Pancreas (tissue), 10 donors: ENCODE results near the gene RTCA. TPM values are rescaled to one million over a fixed set of nuclear protein-coding genes. Genes with fewer than 3 reads are reported as not detected.

Experiments
- ATAC-seq, 4 donors: fragments of 200-7000 bp; cut with Tn5 transposase; one replicate each; pipeline versions ENCODE4 v1.8.0 to v1.9.1; 2020; ENCODE audit warnings: mild to moderate bottlenecking in 4 of 4, moderate library complexity in 4 of 4
- DNase-seq, 6 donors: peaks; one replicate each; pipeline ENCODE4 v3.0.0-alpha.2; 2020
- FAIRE-seq: peaks from 2 replicates; lab custom pipeline; 2012; peaks lifted over from hg19 to GRCh38; lab: Jason Lieb, UNC
- H3K27ac ChIP-seq, 4 donors: fragments of 200-600 bp; sonication (generic); 1 replicate in 3 of 4; 2 replicates in 1 of 4; pipeline versions ENCODE4 v1.5.0 to v1.8.0; 2020
- H3K27me3 ChIP-seq, 4 donors: fragments of 200-600 bp; one replicate each; pipeline ENCODE4 v1.8.0; 2021
- H3K36me3 ChIP-seq, 3 donors: fragments of 200-600 bp; sonication (generic) in 1 of 3; one replicate each; pipeline versions ENCODE4 v1.5.0 to v1.8.0; 2020 to 2021
- H3K4me1 ChIP-seq, 3 donors: fragments of 200-600 bp; one replicate each; pipeline ENCODE4 v1.8.0; 2021
- H3K4me3 ChIP-seq, 4 donors: fragments of 200-600 bp; sonication (generic) in 2 of 4; one replicate each; pipeline versions ENCODE4 v1.5.0 to v1.8.0; 2020 to 2021
- H3K9me3 ChIP-seq, 4 donors: fragments of 200-600 bp; one replicate each; pipeline ENCODE4 v1.8.0; 2021
- CTCF ChIP-seq, 4 donors: fragments of 200-600 bp; sonication (generic) in 3 of 4; IDR thresholded peaks; one replicate each; pipeline versions ENCODE4 v1.5.0 to v1.8.0; 2021; ENCODE audit warnings: antibody characterized with exemption in 4 of 4
- WGBS, 2 donors: extraction: QIAGEN DNeasy Blood & Tissue Kit; methylation state at CpG; one replicate each; pipeline ENCODE4 v1.1.7; 2013; 5-methylcytosine and 5-hydroxymethylcytosine counted together
- intact Hi-C, 3 donors: fragments of 100-400 bp; cut with DNase I; formaldehyde crosslinking; loops; one replicate each; pipeline versions ENCODE4 v1.11.1 to v1.14.2; 2022
- polyA plus RNA-seq, 2 donors: library from polyadenylated mRNA; stranded (reverse); fragments of 200-250 nt; gene quantifications; one replicate each; pipeline ENCODE4 v1.2.3, GENCODE V29; 2013
- total RNA-seq, 6 donors: library from RNA; stranded (reverse); fragmentation: NEBNext Ultra II Directional in 4 of 6; extraction: Animal tissue kit (Norgen Biotek cat#: 25700) in 4 of 6; gene quantifications; one replicate each; pipeline versions ENCODE4 v1.2.1 to v1.2.4, GENCODE V29; 2021 to 2023
- donor health status: healthy with polysubstance abuse.
- donor health status: DM: no; HTN: no; CAD: no; lungs with moderate emphysema.
- donor health status: DM: no; HTN: no; CAD: no.
- donor health status: control.
- donor health status: control.
- donor health status: Bipolar disorder and iron deficiency.
- donor health status: DM: yes; HTN: yes; CAD: no.
- donor health status: DM: no; HTN: no; CAD: no.
- donor health status: DM: no; HTN: no; CAD: no.
- donor health status: DM: yes; HTN: yes; CAD: no.

Gene RTCA
- total and polyA plus RNA-seq, 8 donors: 14.7 to 21.9 (median 19.2) TPM

GRCh38 chr1:100302739-100303138 is 36.7 kb downstream of the RTCA start:
- H3K4me1 ChIP-seq: no peaks in the 10 kb centered on the region
- H3K4me3 ChIP-seq: no peak overlapping the region
- no peak for TF ChIP-seq CTCF (IDR thresholded peaks at IDR 0.05)
- 72 to 91% methylated on average over 2 of the region's 2 CpGs for WGBS, 2 donors
- no peaks in the 10 kb centered on the region for H3K27me3 ChIP-seq
- no peak overlapping the region for H3K27ac ChIP-seq
- DNase-seq (no peak), FAIRE-seq (no peak), ATAC-seq (no peak)
- H3K9me3 ChIP-seq: no peaks in the 10 kb centered on the region
- intact Hi-C loops: no loop called here
- H3K36me3 ChIP-seq: no peaks in the 10 kb centered on the region

GRCh38 chr1:100304227-100304626 is 38.2 kb downstream of the RTCA start:
- Histone ChIP-seq H3K36me3 (no peaks in the 10 kb centered on the region), H3K4me3 (no peak overlapping the region), H3K27ac (no peak overlapping the region), H3K27me3 (no peaks in the 10 kb centered on the region), H3K4me1 (no peaks in the 10 kb centered on the region), H3K9me3 (no peaks in the 10 kb centered on the region)
- DNase-seq (no peak), ATAC-seq (no peak), FAIRE-seq (no peak)
- TF ChIP-seq CTCF (IDR thresholded peaks at IDR 0.05): no peak
- WGBS, 2 donors: 78 to 83% methylated on average over 2 of the region's 2 CpGs
- intact Hi-C loops: no loop called here

- WGBS, 2 donors: 67 to 76% methylated on average over 3 of the region's 3 CpGs
- H3K4me3 ChIP-seq: no peak overlapping the region
- ATAC-seq (no peak), DNase-seq (no peak), FAIRE-seq (no peak)
- H3K27me3 ChIP-seq: no peaks in the 10 kb centered on the region
- no peaks in the 10 kb centered on the region for H3K9me3 ChIP-seq
- intact Hi-C loops: no loop called here
- no peaks in the 10 kb centered on the region for H3K4me1 ChIP-seq
- H3K36me3 ChIP-seq: no peaks in the 10 kb centered on the region
- no peak overlapping the region for H3K27ac ChIP-seq
- no peak for TF ChIP-seq CTCF (IDR thresholded peaks at IDR 0.05)
Measured at GRCh38 chr1:100304921-100305320, 38.9 kb downstream of the RTCA start.

GRCh38 chr1:100305954-100306353 is 39.9 kb downstream of the RTCA start:
- Histone ChIP-seq H3K27ac (no peak overlapping the region), H3K4me1 (no peaks in the 10 kb centered on the region), H3K27me3 (no peaks in the 10 kb centered on the region), H3K4me3 (no peak overlapping the region), H3K9me3 (no peaks in the 10 kb centered on the region), H3K36me3 (no peaks in the 10 kb centered on the region)
- intact Hi-C loops: no loop called here
- no peak for TF ChIP-seq CTCF (IDR thresholded peaks at IDR 0.05)
- ATAC-seq (no peak), FAIRE-seq (no peak), DNase-seq (no peak)
- WGBS, 2 donors: 85 to 89% methylated on average over 3 of the region's 3 CpGs

- WGBS, 2 donors: 61% methylated on average over 2 of the region's 2 CpGs
Measured at GRCh38 chr1:100306735-100307313, 40.8 kb downstream of the RTCA start.

More at GRCh38 chr1:100306735-100307313, 40.8 kb downstream of the RTCA start:
- no peak overlapping the region for H3K27ac ChIP-seq
- no peak for FAIRE-seq
- no peak for TF ChIP-seq CTCF (IDR thresholded peaks at IDR 0.05)
- no peaks in the 10 kb centered on the region for H3K36me3 ChIP-seq
- no peak overlapping the region for H3K4me3 ChIP-seq
- no peaks in the 10 kb centered on the region for H3K4me1 ChIP-seq
- H3K27me3 ChIP-seq: no peaks in the 10 kb centered on the region
- no peak for ATAC-seq
- no peak for DNase-seq
- intact Hi-C loops: no loop called here
- H3K9me3 ChIP-seq: no peaks in the 10 kb centered on the region
